Activated CD4-positive, alpha-beta T cell treated with anti-CD3 and anti-CD28 coated beads, Interleukin-2, amount 50 U/mL, for 1 hour (primary cell): ENCODE results near the gene ATP2C1.
"Not testable (repeated sequence)": the region's sequence is repeated elsewhere in the genome, so short reads cannot be mapped to it uniquely, and the experiment has no call there.

Experiments used
- DNase-seq: peaks from one replicate; pipeline ENCODE4 v3.0.0-alpha.2; 2020

Gene ATP2C1

DNA sequence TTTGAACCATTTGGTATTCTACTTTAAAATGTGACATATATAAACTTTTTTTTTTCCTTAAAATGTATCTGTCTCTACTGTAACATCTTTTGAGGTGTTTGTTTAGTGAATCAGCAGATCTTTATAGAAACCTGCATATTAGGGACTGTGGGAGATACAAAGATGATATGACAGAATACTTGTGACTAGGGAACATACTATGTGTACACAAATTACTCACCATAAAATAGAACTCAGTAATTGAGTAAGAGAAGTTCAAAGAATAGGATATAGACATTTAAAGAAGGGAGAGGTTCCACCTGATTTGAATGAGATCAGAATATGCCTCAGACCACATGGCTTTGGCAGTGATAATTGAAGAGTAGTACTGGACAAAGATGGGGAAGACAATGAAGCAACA lies 47.9 kb downstream of the ATP2C1 start:
- no peak for DNase-seq

DNA sequence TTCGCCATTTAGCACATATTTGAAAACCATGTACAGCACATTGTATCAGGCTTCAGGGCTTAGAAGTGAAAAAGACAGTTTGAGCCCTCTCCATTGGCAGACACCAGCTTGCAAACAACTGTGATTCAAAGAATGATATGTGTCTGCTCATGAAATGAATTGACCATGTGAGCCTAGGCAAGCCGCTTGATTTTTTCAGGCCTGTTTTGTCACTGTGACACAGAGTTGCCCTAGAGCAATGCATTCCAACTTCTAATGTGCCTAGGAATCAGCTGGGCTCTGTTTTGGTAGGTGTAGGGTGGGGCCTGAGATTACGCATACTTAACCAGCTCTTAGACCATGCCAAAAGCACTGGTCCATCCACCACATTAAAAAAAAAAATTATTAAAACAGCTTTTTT lies 53.0 kb downstream of the ATP2C1 start:
- DNase-seq, result no peak

DNA sequence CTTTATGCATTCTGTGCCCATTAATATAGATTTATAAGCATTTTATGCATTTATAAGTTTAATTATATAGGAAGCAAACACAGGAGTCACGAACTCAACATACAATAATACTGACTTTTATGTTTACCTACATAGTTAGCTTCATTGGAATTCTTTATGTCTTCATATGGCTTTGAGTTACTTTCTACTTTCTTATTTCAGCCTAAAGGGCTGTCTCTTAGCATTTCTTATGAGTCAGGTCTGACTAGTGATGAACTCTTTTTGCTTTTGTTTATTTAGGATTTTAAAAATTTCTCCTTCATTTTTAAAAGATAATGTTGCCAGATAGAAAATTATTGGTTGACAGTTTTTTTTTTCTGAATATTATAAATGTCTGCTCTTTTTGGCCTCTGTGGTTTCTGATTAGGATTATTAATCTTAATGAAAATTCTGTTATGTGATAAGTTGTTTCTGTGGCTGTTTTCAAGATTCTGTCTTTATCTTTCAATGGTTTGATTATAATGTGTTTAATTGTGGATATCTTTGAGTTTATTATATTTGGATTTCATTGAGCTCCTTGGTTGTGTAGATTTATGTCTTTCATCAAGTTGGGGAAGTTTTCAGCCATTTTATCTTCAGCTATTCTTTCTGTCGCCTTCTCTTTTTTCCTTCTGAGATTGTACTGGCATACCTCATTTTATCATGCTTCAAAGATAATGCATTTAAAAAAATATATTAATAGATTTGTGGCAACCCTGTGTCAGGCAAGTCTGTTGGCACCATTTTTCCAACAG lies 54.3 kb downstream of the ATP2C1 start:
- DNase-seq, result no peak

DNA sequence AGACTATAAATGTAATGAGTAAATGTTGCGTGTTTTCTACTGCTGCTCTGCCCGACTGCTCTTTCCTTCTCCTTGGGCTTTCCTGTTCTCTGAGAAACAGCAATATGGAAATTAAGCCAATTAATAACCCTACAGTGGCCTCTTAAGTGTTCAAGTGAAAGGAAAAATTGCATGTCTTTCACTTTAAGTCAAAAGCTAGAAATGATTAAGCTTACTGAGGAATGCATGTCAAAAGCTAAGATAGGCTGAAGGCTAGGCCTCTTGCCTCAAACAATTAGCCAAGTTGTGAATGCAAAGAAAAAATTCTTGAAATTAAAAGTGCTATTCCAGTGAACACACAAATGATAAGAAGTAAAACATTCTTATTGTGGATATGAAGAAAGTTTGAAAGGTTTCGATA lies 55.0 kb downstream of the ATP2C1 start:
- DNase-seq, result no peak

DNA sequence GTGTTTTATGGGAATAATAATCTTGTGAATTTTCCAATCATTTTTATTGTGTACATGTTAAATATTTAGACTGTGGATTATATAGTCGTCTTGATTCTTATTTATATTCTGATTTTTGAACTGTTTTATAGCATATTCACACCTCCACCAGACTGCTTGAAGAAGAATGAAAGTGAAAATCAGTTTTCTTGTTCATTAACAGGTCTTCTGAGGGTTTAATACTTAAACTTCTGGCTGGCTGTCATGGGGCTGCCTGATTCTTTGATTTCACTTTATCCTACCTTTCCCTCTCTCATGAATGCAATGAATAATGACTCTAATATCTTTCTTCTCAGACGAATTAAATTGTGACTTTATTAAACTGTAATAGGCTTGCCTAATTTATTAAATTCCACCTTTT lies 56.2 kb downstream of the ATP2C1 start:
- no peak for DNase-seq

DNA sequence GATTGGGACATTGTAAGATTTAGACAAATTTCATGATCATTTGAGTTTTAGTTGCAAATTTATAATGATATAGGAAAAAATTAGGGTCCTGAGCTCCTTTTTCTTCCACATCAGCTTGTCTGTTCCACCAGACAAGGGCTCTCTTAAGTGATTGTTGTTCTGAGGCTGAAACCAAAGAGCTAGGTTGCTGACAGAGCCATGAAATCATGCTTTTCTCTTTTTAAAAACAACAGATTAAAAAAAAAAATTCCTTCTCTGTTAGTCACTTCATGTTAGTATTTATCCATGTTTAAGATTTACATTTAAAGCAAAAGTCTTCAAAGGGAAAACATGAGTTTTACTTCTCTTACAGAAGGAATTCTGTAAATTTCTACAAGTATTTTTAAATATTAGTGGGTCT lies 56.8 kb downstream of the ATP2C1 start:
- no peak for DNase-seq

DNA sequence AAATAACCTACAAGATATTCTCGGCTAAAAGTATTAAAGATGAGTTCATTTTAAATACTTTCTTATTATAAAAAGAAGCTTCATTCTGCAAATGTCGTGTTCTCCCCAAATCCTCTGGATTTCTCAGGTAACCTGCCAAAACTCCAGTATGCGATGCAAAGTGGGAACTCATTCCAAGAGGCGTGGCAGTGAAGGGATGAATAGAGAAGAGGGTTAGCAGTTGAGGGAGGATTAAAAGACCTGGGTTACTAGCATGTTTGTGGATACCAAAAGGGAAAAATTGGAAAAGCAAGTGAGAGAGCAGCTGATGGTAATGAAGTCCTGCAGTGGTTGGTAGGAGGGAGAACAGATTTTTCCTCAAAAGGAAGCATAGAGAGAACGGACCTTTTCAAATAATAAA lies 61.6 kb downstream of the ATP2C1 start:
- no peak for DNase-seq

DNA sequence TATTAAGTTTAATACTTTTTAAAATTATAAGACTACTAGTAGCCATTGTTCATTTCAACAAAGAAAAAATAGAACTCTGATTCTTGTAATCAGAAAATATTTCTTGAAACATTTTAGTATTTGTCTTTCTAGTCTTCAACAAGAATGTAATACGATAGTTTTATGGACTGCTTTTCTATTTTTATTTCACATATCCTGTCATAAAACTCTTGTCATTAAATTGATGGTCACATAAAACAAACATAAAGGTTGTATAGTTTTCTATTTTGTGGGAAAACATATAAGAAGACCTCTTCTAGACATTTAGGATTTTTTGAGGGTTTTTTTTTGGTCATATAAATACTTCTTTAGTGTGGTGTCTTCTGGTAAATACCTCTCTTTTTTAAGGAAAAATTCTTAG lies 62.4 kb downstream of the ATP2C1 start:
- DNase-seq, result no peak

DNA sequence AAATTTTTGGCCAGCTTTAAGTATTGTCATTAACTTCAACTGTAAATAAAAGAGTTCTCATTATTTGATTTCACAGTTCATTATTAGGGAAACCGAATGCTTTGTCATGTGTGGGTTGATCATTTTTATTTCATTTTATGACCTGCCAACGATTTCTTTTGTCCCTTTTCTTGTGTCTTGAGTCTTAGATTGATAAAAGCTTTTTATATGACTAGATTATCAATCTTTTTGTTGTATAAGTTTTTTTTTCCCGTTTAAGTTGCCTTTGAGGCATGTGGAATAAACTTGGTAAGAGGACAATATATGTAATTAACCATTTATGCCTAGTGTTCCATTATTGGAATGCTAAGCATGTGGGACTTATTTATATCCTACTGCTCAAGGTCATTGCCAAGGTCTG lies 62.8 kb downstream of the ATP2C1 start:
- DNase-seq, result no peak

DNA sequence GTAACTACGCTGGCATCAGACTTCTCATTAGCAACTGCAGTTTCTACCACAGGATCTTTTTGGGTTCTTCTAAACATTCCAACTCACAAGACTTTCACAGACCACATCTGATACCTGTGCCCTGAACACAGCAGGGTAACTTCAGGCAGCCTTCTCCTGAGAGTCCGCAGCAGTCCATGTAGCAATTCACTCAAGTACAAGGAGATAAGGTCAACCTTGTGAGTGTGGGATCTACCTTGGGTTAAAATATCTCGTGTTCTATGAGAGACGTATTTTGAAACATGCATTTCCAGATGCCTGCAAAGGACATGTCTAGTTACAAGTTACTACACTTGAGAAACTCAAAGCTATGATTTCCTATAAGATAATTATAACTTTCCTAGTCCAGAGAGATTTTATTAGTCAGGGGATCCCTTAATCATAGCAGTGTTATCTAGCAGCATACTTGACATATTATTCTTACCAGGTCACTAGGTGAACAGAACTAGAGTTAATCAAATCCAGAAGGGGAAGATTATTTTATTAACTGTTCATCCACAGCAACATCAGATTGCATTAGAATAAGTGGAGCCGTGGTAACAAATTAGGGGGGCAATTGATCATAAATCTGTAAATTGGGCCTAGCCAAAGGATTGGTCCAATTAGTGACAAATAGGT lies 66.4 kb downstream of the ATP2C1 start:
- no peak for DNase-seq

DNA sequence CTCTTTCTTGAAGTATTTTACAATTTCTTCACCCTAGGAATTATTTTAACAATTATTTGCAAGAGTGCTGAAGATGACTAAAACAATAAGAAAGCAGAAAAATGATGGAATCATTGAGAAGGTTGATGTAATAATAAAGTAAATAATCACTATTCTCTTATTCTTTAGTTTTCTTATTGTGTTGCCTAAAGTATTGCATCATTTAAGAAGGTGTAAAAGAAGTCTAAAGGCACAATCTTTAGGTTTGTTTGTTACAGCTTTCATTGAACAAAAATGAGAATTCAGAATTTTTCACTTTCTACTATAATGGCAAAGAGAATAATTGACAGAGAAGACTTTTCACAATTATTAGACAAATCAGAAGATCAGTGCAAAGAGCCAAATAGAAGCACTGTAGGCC lies 67.6 kb downstream of the ATP2C1 start:
- DNase-seq, result no peak

DNA sequence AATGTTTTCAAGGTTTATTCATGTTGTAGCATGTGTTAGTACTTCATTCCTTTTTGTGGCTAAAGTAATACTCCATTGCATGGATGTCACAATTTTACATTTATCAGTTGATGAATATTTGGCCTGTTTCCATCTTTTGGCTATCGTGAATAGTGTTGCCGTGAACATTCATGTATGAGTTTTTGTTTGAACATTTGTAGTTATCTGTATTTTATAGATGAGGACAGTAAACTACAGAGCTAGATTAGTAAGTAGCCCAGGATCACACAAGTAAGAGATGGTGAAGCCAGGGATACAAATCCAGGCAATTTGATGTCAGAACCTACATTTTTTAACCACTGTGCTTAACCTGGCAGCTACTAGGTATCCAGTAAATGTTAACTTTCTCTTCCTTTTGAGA lies 69.6 kb downstream of the ATP2C1 start:
- DNase-seq, result no peak

DNA sequence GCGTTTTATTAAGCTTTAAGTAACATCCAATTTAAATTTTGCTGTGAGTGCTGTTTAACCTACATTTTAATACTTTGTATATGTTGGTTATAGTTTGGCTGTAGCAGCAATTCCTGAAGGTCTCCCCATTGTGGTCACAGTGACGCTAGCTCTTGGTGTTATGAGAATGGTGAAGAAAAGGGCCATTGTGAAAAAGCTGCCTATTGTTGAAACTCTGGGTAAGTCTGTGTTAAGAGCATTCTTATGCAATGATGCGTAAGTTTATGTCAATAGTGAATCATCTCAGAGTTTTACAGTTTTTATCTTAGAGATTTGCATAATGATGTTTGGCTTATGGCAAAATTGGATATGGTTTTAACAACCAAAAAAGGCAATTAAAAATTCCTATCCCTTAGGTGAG lies 70.0 kb downstream of the ATP2C1 start:
- DNase-seq, result no peak

DNA sequence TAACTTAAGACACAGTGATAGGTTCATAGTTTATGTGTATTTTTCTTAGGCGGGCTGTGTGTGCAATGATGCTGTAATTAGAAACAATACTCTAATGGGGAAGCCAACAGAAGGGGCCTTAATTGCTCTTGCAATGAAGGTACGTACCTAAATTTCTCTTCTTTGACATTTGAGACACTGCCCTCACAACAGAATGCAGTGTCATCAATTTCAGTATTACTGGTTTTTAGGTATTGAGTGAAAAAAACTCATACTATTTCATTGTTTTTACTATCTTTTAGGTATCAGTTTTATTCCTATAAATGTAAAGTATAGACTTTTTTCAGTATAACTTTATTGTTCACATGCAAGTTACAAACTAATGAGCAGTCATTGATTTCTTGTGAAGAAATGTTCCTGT lies 73.4 kb downstream of the ATP2C1 start:
- DNase-seq, result no peak

DNA sequence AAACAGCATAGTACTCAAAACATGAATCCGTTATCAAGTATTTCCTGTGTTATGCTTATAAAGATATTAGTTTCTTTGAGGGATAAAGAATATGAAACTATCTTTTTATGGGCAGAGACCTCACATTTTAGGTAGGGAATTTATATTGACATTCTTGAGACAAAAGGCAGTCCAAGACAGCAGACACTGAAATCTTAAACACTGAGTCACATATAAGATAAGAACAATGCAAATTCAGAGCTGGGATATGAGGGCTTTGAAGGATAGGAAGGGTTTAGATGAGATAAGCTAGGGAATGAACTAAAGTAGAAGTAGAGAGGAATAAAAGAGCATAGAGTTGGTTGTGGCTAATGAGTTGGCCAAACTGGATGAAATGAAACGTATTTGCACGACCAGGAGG lies 74.3 kb downstream of the ATP2C1 start:
- no peak for DNase-seq

DNA sequence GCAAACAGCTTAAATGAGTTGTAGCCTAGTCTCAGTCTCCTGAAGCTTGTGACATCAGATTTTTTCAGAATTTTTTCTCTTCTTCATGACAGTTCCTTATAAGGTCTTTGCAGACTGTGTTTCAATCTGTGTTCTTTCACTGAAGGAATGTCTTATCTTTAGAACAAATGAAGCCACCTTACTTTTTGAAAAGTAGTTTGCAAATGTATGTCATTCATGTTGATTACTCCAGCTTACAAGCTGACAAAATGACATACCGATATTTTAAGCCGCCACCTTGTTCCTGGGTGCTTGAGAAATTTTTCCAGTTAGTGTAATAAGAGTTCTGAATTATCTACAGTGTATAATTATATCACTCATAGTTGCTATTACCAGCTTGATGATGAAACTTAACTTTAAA lies 75.7 kb downstream of the ATP2C1 start:
- no peak for DNase-seq

DNA sequence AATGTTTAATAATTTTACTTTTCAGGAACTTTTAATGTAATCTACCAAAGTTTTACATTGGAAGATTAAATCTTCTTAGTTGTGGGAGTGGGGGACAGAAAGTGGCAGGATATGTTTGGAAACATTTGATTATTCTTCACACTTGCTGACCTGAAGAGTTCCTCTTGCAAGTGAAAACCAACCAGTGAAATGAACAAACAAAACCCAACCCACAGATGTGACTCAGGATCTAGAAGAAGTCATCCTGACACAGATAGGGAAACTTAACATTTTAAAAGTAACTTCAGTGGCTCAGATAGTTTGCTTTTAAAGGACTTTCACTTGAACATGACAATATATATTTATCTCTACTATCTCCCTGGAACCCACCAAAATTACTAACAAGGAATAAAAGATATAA lies 77.3 kb downstream of the ATP2C1 start:
- DNase-seq, result no peak

DNA sequence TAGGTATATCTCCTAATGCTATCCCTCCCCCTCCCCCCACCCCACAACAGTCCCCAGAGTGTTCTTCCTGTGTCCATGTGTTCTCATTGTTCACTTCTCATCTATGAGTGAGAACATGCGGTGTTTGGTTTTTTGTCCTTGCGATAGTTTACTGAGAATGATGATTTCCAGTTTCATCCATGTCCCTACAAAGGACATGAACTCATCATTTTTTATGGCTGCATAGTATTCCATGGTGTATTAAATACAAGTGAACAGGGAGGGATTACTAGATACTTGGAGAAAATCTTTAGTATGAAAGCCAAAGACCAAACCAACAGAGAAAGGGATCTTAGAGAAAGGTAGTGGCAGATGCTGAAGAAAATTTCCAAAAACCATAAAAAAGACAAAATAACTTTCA lies 78.7 kb downstream of the ATP2C1 start:
- DNase-seq, result not testable (repeated sequence)

DNA sequence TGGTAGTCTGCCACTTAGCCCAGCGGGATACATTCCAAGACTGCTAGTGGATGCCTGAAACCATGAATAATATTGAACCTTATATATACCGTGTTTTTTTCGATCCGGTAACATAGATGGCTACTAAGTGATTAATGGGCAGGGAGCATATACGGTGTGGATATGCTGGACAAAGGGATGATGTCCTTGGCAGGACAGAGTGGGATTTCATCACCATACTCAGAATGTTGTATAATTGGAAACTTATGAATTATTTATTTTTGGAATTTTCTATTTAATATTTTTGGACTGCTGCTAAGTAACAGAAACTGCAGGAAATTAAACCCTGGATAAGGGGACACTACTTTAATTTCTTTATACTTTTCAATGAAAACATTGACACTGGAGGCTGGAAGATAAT lies 79.5 kb downstream of the ATP2C1 start:
- no peak for DNase-seq

DNA sequence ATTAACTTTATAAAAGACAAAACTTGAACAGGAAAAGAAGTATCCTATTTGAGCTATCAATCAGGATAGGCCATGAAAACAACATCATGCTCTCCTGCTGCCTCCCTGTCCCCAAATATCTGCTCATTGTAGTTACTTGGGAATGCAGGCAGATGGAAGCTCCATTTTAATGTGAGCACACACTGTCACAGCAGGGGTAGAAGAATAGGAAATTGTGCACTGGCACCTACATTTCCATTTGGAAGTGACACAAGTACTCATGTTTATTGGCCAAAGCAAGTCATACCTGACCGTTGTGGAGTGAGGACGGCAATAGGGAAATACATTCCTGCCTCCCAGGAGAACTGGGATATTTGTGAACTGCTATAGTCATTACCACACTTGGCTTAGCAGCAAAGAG lies 80.3 kb downstream of the ATP2C1 start:
- DNase-seq, result no peak

DNA sequence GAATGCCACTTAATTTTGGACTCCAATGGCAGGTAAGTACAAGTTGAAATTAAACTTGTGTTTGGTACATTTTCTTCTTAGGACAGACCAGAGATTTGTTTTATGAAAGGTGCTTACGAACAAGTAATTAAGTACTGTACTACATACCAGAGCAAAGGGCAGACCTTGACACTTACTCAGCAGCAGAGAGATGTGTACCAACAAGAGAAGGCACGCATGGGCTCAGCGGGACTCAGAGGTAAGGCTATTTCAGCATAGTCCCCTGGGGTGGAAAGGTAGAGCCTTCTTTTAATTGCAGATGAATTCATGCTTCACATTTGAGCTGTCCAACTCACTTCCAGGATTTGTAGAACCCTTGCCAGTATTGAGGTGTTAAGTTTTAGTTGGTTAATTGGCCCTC lies 81.4 kb downstream of the ATP2C1 start:
- DNase-seq, result no peak

DNA sequence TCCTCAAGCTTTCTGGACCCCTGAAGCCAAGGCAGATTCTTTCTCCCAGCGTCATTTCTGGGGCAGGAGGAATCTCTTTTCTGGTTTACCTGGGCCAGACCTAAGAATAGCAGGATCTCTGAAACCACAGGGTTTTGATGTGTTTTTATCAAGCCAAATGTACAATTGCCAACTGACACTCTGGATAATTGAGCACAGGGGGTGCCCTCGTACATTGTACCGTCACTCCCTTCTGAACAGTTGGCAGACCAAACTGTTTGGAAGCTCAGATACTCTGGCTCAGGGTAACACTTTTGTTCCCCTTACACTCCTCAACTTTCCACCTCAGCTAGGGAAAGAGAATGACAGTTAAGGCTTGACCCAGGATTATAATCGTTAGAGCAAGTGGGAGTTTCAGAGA lies 82.8 kb downstream of the ATP2C1 start:
- DNase-seq, result no peak

DNA sequence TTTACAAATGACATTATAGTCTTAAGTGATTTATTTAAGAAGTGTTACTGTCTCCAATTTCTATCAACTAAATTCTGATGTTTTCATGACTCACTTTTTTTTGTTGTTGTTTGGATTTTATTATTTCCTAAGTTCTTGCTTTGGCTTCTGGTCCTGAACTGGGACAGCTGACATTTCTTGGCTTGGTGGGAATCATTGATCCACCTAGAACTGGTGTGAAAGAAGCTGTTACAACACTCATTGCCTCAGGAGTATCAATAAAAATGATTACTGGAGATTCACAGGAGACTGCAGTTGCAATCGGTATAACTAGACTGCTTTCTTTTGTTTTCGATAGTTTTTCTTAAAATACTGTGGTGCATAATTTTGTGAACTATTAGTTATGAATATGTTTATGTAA lies 85.2 kb downstream of the ATP2C1 start:
- DNase-seq, result no peak

DNA sequence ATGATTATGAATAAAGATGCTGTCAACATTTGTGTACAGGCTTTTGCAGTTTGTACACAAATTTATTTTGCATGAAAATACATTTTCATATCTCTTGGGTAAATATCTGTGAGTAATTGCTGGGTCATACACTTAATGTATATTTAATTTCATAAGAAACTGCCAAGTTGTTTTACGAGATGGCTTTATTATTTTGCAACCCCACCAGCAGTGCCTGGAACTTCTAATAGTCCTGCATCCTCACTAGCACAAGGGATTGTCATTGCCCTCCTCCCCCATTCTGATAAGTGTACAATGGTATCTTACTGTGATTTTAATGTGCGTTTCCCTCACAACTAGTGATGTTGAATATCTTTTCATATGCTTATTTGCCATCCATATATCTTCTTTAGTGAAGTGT lies 87.6 kb downstream of the ATP2C1 start:
- DNase-seq, result no peak

DNA sequence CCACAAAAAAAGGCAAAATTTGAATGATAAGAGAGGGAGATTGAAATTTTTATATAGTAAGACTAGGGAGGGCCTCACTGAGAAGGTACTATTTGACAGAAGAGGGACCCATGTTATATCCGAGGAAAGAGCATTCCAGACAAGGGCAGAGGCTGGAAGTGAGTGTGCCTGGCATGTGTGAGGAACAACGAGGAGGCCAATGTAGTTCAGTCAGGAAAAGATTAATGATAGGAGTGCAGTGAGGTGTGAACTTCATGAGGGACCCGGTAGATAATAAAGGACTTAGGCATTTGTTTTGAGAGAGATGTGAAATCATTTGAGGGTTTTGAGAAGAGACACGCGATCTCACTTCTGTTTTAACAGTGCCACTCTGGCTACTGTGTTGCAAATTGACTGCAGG lies 96.4 kb downstream of the ATP2C1 start:
- no peak for DNase-seq
